Muscle of back (tissue), 11 donors: ENCODE data around the gene PKP2. TPM values are rescaled to one million over a fixed set of nuclear protein-coding genes. Genes with fewer than 3 reads are reported as not detected.
"Not testable (repeated sequence)": the region's sequence is repeated elsewhere in the genome, so short reads cannot be mapped to it uniquely, and the experiment has no call there.

ENCODE experiments used
- DNase-seq, 3 donors: peaks; one replicate each; pipeline versions ENCODE4 v3.0.0 to v3.0.0-alpha.2; 2013
- polyA plus RNA-seq, 10 donors: library from polyadenylated mRNA; unstranded; fragments of 120-200 nt; gene quantifications; one replicate each; pipeline ENCODE4 v1.2.1, GENCODE V29; 2013; ENCODE audit not compliant: insufficient read length in 10 of 10

The PKP2 gene
- polyA plus RNA-seq, 10 donors: 4.4 to 8.5 (median 5.9) TPM

GRCh38 chr12:32897687-32898573 lies 1.4 kb upstream of the PKP2 start:
- DNase-seq: no peak

- DNase-seq: no peak
Measured at GRCh38 chr12:32897281-32897610, 669 bp upstream of the PKP2 start.

GRCh38 chr12:32895688-32896431 lies 717 bp downstream of the PKP2 start:
- peak in 1 of 3 donors; percentile 12 for DNase-seq

- no peak for DNase-seq
Measured at GRCh38 chr12:32894566-32894965, 2.0 kb downstream of the PKP2 start.

- no peak for DNase-seq
Measured at GRCh38 chr12:32893458-32893857, 3.1 kb downstream of the PKP2 start.

GRCh38 chr12:32893043-32893442 lies 3.5 kb downstream of the PKP2 start:
- DNase-seq: no peak

- not testable (repeated sequence) for DNase-seq
Measured at GRCh38 chr12:32892369-32892768, 4.2 kb downstream of the PKP2 start.

- DNase-seq: no peak
Measured at GRCh38 chr12:32891956-32892355, 4.6 kb downstream of the PKP2 start.

- no peak for DNase-seq
Measured at GRCh38 chr12:32891526-32891925, 5.1 kb downstream of the PKP2 start.

- peak in 2 of 3 donors; percentile 39 to 74 for DNase-seq
Measured at GRCh38 chr12:32889011-32889760, 7.4 kb downstream of the PKP2 start.

GRCh38 chr12:32887058-32887457 lies 9.5 kb downstream of the PKP2 start:
- no peak for DNase-seq

- no peak for DNase-seq
Measured at GRCh38 chr12:32885831-32886230, 10.7 kb downstream of the PKP2 start.

GRCh38 chr12:32884962-32885361 lies 11.6 kb downstream of the PKP2 start:
- no peak for DNase-seq

GRCh38 chr12:32881702-32882101 lies 14.9 kb downstream of the PKP2 start:
- DNase-seq: no peak

- no peak for DNase-seq
Measured at GRCh38 chr12:32881107-32881506, 15.5 kb downstream of the PKP2 start.

GRCh38 chr12:32879066-32879465 lies 17.5 kb downstream of the PKP2 start:
- not testable (repeated sequence) for DNase-seq

GRCh38 chr12:32877601-32878459 lies 18.7 kb downstream of the PKP2 start:
- no peak for DNase-seq

- no peak for DNase-seq
Measured at GRCh38 chr12:32876004-32876403, 20.6 kb downstream of the PKP2 start.

GRCh38 chr12:32874975-32875374 lies 21.6 kb downstream of the PKP2 start:
- no peak for DNase-seq

GRCh38 chr12:32874078-32874477 lies 22.5 kb downstream of the PKP2 start:
- DNase-seq: no peak

GRCh38 chr12:32872416-32872815 lies 24.2 kb downstream of the PKP2 start:
- DNase-seq: not testable (repeated sequence)
